ENCODE measurements around the gene GSTCD.

DNA sequence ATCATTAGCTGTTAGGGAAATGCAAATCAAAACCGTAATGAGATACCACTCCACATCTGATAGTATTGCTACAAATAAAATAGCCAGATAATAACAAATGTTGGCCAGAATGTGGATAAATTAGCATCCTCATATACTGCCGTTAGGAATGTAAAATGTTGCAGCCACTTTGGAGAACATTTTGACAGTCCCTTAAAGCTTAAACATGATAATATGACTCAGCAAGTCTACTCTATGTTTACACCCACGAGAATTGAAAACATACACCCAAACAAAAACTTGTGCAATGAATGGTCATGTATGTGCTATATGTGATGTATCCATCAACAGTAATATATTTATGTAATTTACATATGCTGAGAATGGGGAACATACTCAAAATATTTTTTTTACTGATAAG lies 78.2 kb downstream of the GSTCD start:
- TF ChIP-seq, protein P1, sequence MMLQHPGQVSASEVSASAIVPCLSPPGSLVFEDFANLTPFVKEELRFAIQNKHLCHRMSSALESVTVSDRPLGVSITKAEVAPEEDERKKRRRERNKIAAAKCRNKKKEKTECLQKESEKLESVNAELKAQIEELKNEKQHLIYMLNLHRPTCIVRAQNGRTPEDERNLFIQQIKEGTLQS (CRISPR knock-in tag; conservative IDR thresholded peaks at IDR 0.05): no peak
- no peak for TF ChIP-seq RELA (CRISPR knock-in tag; IDR thresholded peaks at IDR 0.05; ENCODE audit: borderline replicate concordance)
- TF ChIP-seq, protein P2, sequence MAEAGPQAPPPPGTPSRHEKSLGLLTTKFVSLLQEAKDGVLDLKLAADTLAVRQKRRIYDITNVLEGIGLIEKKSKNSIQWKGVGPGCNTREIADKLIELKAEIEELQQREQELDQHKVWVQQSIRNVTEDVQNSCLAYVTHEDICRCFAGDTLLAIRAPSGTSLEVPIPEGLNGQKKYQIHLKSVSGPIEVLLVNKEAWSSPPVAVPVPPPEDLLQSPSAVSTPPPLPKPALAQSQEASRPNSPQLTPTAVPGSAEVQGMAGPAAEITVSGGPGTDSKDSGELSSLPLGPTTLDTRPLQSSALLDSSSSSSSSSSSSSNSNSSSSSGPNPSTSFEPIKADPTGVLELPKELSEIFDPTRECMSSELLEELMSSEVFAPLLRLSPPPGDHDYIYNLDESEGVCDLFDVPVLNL (CRISPR knock-in tag; IDR thresholded peaks at IDR 0.05; ENCODE audit: borderline replicate concordance, low read depth): no peak
- TF ChIP-seq, protein P3, sequence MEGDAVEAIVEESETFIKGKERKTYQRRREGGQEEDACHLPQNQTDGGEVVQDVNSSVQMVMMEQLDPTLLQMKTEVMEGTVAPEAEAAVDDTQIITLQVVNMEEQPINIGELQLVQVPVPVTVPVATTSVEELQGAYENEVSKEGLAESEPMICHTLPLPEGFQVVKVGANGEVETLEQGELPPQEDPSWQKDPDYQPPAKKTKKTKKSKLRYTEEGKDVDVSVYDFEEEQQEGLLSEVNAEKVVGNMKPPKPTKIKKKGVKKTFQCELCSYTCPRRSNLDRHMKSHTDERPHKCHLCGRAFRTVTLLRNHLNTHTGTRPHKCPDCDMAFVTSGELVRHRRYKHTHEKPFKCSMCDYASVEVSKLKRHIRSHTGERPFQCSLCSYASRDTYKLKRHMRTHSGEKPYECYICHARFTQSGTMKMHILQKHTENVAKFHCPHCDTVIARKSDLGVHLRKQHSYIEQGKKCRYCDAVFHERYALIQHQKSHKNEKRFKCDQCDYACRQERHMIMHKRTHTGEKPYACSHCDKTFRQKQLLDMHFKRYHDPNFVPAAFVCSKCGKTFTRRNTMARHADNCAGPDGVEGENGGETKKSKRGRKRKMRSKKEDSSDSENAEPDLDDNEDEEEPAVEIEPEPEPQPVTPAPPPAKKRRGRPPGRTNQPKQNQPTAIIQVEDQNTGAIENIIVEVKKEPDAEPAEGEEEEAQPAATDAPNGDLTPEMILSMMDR (IDR thresholded peaks at IDR 0.05): no peak
- TF ChIP-seq, protein P4, sequence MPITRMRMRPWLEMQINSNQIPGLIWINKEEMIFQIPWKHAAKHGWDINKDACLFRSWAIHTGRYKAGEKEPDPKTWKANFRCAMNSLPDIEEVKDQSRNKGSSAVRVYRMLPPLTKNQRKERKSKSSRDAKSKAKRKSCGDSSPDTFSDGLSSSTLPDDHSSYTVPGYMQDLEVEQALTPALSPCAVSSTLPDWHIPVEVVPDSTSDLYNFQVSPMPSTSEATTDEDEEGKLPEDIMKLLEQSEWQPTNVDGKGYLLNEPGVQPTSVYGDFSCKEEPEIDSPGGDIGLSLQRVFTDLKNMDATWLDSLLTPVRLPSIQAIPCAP (CRISPR knock-in tag; IDR thresholded peaks at IDR 0.05): no peak

Measured in WTC11 (cell line).